K562 (cell line): ENCODE measurements around the gene FAM53B. TPM values are rescaled to one million over a fixed set of nuclear protein-coding genes. Genes with fewer than 3 reads are reported as not detected.

Experiments used
- ATAC-seq: fragments of 200-7000 bp; cut with Tn5 transposase; 3 replicates; pipeline ENCODE4 v1.9.1; 2020; ENCODE audit warnings: moderate library complexity
- BruUV-seq: library from RNA; stranded (reverse); fragments of 400-500 nt; replicated peaks from 2 replicates; lab custom pipeline; 2021; lab: Mats Ljungman, UMichigan
- CTCF ChIA-PET: fragments of 300-600 bp; formaldehyde crosslinking; extraction: SDS; loops from one replicate; lab custom pipeline; 2021; ENCODE audit warnings: low intra/inter-chr PET ratio; lab: Yijun Ruan, JAX
- POLR2A ChIA-PET: fragments of 300-600, 350-650 bp; sonication (Branson Sonifier 250); formaldehyde crosslinking; extraction: SDS; loops from one replicate; lab custom pipeline; 2021; ENCODE audit warnings: antibody characterized with exemption, inconsistent platforms; lab: Yijun Ruan, JAX
- DNase-seq, 4 experiments: peaks; one replicate each; pipeline versions ENCODE4 v3.0.0 to v3.0.0-alpha.2; 2011 to 2018; ENCODE audit warnings: low spot score in 3 of 4, mixed read lengths in 3 of 4; ENCODE audit errors: extremely low read depth in 1 of 4
- FAIRE-seq: peaks from 2 replicates; lab custom pipeline; 2011; peaks lifted over from hg19 to GRCh38; lab: Jason Lieb, UNC
- H2AFZ ChIP-seq: 2 replicates; pipeline ENCODE4 v1.6.0; 2011; ENCODE audit warnings: low read depth, low read length, control low read depth, inconsistent platforms
- H3K27ac ChIP-seq: fragments of 200-600 bp; 3 replicates; pipeline ENCODE4 v1.8.0; 2011; ENCODE audit warnings: low read depth, mild to moderate bottlenecking, control low read depth, inconsistent platforms, low read length, moderate library complexity, mixed read lengths; ENCODE audit errors: extremely low read depth
- H3K27me3 ChIP-seq, 2 experiments: fragments of 300-600 bp in 1 of 2; 2 replicates in 1 of 2; 3 replicates in 1 of 2; pipeline versions ENCODE4 v1.6.0 to v1.8.0; 2011; ENCODE audit warnings: inconsistent platforms in 2 of 2, low read length in 2 of 2, mild to moderate bottlenecking in 1 of 2, mixed read lengths in 1 of 2, moderate library complexity in 1 of 2; ENCODE audit not compliant: control insufficient read depth in 2 of 2, insufficient read depth in 2 of 2
- H3K36me3 ChIP-seq: fragments of 300-600 bp; 3 replicates; pipeline ENCODE4 v1.8.0; 2011; ENCODE audit warnings: mild to moderate bottlenecking, low read length, inconsistent platforms; ENCODE audit not compliant: control insufficient read depth, insufficient read depth
- H3K4me1 ChIP-seq, 2 experiments: fragments of 200-600 bp in 1 of 2; replicated peaks in 1 of 2; 2 replicates in 1 of 2; 3 replicates in 1 of 2; pipeline versions ENCODE4 v1.5.1 to v1.8.0; 2011; ENCODE audit warnings: inconsistent platforms in 2 of 2, low read length in 2 of 2, mild to moderate bottlenecking in 1 of 2, mixed read lengths in 1 of 2, moderate library complexity in 1 of 2; ENCODE audit not compliant: control insufficient read depth in 2 of 2, insufficient read depth in 2 of 2
- H3K4me2 ChIP-seq: 2 replicates; pipeline ENCODE4 v1.6.1; 2011; ENCODE audit warnings: low read length, control low read depth, inconsistent platforms, mixed read lengths; ENCODE audit not compliant: insufficient read depth
- H3K4me3 ChIP-seq: fragments of 200-600 bp; sonication (generic), shearing (Covaris generic); 2 replicates; pipeline ENCODE4 v1.5.1; 2016; ENCODE audit warnings: control low read depth, inconsistent platforms
- H3K79me2 ChIP-seq: fragments of 200-600 bp; 3 replicates; pipeline ENCODE4 v1.8.0; 2011; ENCODE audit warnings: low read length, inconsistent platforms; ENCODE audit not compliant: control insufficient read depth, insufficient read depth
- H3K9ac ChIP-seq, 2 experiments: 2 replicates each; pipeline versions ENCODE4 v1.6.0 to v1.6.1; 2011; ENCODE audit warnings: low read depth in 2 of 2, low read length in 2 of 2, control low read depth in 1 of 2, inconsistent platforms in 1 of 2, mild to moderate bottlenecking in 1 of 2, mixed read lengths in 1 of 2; ENCODE audit not compliant: insufficient read depth in 1 of 2
- H3K9me1 ChIP-seq: one replicate; pipeline ENCODE4 v1.6.0; 2011; ENCODE audit warnings: inconsistent platforms, mild to moderate bottlenecking, low read length, moderate library complexity; ENCODE audit not compliant: control insufficient read depth, insufficient read depth
- H3K9me3 ChIP-seq: replicated peaks from 2 replicates; pipeline ENCODE4 v1.5.1; 2011; ENCODE audit warnings: low read depth, low read length, inconsistent platforms; ENCODE audit not compliant: control insufficient read depth, insufficient read depth
- H4K20me1 ChIP-seq: replicated peaks from 2 replicates; pipeline ENCODE4 v1.6.1; 2011; ENCODE audit warnings: low read length, inconsistent platforms, mixed read lengths; ENCODE audit not compliant: control insufficient read depth, insufficient read depth
- ATF1 ChIP-seq, 2 experiments: fragments of 450-650 bp in 1 of 2; IDR thresholded peaks; 2 replicates each; pipeline ENCODE4 v1.6.1; 2016; ENCODE audit warnings: missing compliant biosample characterization in 1 of 2, missing genetic modification characterization in 1 of 2
- ZC3H8 ChIP-seq: fragments of 450-650 bp; IDR thresholded peaks from 2 replicates; pipeline ENCODE4 v1.6.1; 2017
- ZNF696 ChIP-seq: fragments of 250-450 bp; sonication (Bioruptor Pico); conservative IDR thresholded peaks from 2 replicates; pipeline ENCODE4 v1.4.0; 2020; ENCODE audit warnings: mild to moderate bottlenecking, moderate library complexity
- WGBS: fragments of 100-300 bp; shearing (Covaris generic); methylation state at CpG from one replicate; pipeline ENCODE4 v1.1.6; 2016; ENCODE audit warnings: low coverage, mixed read lengths; ENCODE audit not compliant: insufficient coverage; ENCODE audit errors: missing lambda C conversion rate; 5-methylcytosine and 5-hydroxymethylcytosine counted together
- in situ Hi-C: fragments of 300-500 bp; cut with MboI; formaldehyde crosslinking; loops from 4 replicates; pipeline ENCODE4 v1.15.0; 2018; ENCODE audit warnings: inconsistent platforms, mixed read lengths
- intact Hi-C: fragments of 100-400 bp; cut with micrococcal nuclease; formaldehyde crosslinking; loops from 2 replicates; pipeline ENCODE4 v1.14.2; 2022
- polyA plus RNA-seq, 8 experiments: library from polyadenylated mRNA; depleted of rRNA in 4 of 8; stranded (reverse) in 5 of 8; unstranded in 3 of 8; fragments of >200 nt; fragmentation: Nextera tagmentation in 2 of 8; fragmentation: Illumina TruSeq in 1 of 8; extraction: Ambion mirVana in 2 of 8; extraction: Trizol in 1 of 8; gene quantifications; 2 replicates each; pipeline versions ENCODE4 v1.2.1 to v1.2.3, GENCODE V29; 2011 to 2014; ENCODE audit warnings: inconsistent platforms in 1 of 8, missing spikeins in 1 of 8
- total RNA-seq, 7 experiments: library from RNA; depleted of rRNA in 6 of 7; stranded (reverse); fragments of >200 nt in 6 of 7; fragmentation: Illumina TruSeq in 2 of 7; extraction: Trizol in 2 of 7; gene quantifications; 2 replicates each; pipeline versions ENCODE4 v1.2.1 to v1.2.3, GENCODE V29; 2011 to 2021; ENCODE audit warnings: low replicate concordance in 1 of 7
- TF ChIP-seq, protein P1 (sequence below): fragments of 450-650 bp; formaldehyde crosslinking; conservative IDR thresholded peaks from 2 replicates; pipeline ENCODE4 v1.4.0; 2022; ENCODE audit warnings: mild to moderate bottlenecking, missing genetic modification characterization
- TF ChIP-seq, protein P2 (sequence below): fragments of 250-450 bp; sonication (Bioruptor Pico); IDR thresholded peaks from 2 replicates; pipeline ENCODE4 v1.5.0; 2021
- TF ChIP-seq, protein P3 (sequence below): fragments of 450-650 bp; IDR thresholded peaks from 2 replicates; pipeline ENCODE4 v1.6.1; 2016
- TF ChIP-seq, protein P4 (sequence below): sonication (generic); formaldehyde crosslinking; IDR thresholded peaks from 2 replicates; pipeline ENCODE4 v1.8.1; 2023; ENCODE audit warnings: mild to moderate bottlenecking, missing genetic modification reagents
- TF ChIP-seq, protein P5 (sequence below): fragments of 250-450 bp; sonication (Bioruptor Pico); IDR thresholded peaks from 2 replicates; pipeline ENCODE4 v1.5.0; 2021; ENCODE audit warnings: mild to moderate bottlenecking, borderline replicate concordance

The FAM53B gene
- total and polyA plus RNA-seq, 9 of the 15 experiments (the other 6 are each of a cell fraction or from before 2014, with no cell fraction given), result 0.03 to 16.5 (median 5.0) TPM

DNA sequence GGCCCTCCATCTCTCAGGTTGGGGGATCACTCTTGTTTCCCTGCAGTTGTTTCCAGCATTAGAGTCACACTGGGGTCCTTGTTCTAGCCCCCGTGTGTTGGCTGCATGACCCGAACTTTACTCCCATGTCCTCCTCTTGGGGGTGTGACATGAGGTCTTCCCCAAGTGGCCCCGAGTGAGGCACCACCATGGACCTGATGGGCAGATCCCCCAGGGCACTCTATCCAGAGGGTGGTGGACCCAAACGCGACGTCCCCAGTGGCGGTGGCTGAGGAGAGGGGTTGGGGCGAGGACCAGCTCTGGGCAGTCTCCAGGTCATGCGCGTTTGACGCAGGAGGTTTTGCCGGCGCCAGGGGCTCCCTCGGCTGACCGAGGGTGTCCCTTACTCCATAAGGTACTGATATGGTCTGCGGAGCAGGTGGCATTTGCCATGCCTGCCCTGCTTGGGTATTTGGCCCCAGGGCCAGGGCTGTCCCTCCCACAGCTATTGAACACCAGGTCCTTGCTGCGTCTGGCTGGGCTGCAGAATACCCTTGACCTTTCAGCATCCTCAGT lies 150.7 kb downstream of the FAM53B start (continued):
- TF ChIP-seq, protein P1, sequence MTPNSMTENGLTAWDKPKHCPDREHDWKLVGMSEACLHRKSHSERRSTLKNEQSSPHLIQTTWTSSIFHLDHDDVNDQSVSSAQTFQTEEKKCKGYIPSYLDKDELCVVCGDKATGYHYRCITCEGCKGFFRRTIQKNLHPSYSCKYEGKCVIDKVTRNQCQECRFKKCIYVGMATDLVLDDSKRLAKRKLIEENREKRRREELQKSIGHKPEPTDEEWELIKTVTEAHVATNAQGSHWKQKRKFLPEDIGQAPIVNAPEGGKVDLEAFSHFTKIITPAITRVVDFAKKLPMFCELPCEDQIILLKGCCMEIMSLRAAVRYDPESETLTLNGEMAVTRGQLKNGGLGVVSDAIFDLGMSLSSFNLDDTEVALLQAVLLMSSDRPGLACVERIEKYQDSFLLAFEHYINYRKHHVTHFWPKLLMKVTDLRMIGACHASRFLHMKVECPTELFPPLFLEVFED, result no peak

DNA sequence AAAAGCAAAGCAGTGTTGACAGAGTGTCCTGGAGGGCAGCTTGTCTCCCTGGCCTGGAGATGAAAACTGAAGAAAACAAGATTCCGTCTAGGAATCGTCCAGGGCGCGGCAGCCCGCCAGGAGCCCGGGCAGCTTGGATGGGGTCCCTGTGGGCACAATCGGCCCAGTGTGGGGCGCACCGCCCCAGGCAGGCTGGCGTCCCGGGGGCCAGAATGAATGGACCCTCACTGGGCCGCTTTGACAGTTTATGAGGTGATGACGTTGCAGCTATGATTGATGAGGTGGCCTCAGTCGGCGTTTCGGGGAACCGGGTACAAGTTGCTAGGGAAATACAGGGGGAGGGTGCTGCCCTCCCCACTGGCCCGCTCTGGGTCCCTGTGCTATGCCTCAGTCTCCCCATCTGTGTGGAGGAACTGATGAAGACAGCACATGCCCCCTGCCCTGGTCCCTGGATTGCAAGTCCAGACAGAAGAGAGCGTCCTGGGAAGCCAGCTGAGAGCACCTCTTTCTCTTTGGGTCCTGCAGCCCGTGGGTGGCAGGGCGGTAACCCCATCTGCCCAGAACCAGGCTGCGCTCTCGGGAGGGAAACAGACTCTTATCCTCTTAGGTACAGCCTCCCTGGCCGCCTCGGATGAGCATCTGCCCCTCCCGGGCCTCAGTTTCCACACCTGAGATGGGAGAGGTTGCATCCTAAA lies 151.3 kb downstream of the FAM53B start:
- H3K4me3 ChIP-seq, result no peak overlapping the region
- H4K20me1 ChIP-seq, result peaks cover 20% of the 10 kb centered on the region
- H3K4me1 ChIP-seq, result peaks cover 21 to 50% of the 10 kb centered on the region in 2 experiments
- no peak overlapping the region for H2AFZ ChIP-seq
- FAIRE-seq, result no peak
- no peaks in the 10 kb centered on the region for H3K79me2 ChIP-seq
- H3K27ac ChIP-seq, result no peak overlapping the region
- intact Hi-C loops (no loop called here), in situ Hi-C loops (no loop called here)
- no peak overlapping the region for H3K4me2 ChIP-seq
- H3K9ac ChIP-seq, result no peak overlapping the region
- H3K9me3 ChIP-seq, result no peaks in the 10 kb centered on the region
- no peak for ATAC-seq
- DNase-seq, result no peak
- POLR2A ChIA-PET, result interaction anchor here (0.6 to 1.4 kb wide), 4 partner anchors 9 to 146 kb away, joined by 3 to 8 read pairs (median 4); no protein-coding TSS in a partner anchor
- WGBS, result 16% methylated on average over 21 of the region's 26 CpGs
- H3K36me3 ChIP-seq, result no peaks in the 10 kb centered on the region
- peaks cover 0 to 13% of the 10 kb centered on the region in 2 experiments; a peak in 3 of 5 replicates for H3K27me3 ChIP-seq
- CTCF ChIA-PET, result no interaction called here
- BruUV-seq, result no TSS peak
- peaks cover 5% of the 10 kb centered on the region for H3K9me1 ChIP-seq
- TF ChIP-seq, protein P2, sequence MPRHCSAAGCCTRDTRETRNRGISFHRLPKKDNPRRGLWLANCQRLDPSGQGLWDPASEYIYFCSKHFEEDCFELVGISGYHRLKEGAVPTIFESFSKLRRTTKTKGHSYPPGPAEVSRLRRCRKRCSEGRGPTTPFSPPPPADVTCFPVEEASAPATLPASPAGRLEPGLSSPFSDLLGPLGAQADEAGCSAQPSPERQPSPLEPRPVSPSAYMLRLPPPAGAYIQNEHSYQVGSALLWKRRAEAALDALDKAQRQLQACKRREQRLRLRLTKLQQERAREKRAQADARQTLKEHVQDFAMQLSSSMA (CRISPR knock-in tag), result no peak
- TF ChIP-seq, protein P3, sequence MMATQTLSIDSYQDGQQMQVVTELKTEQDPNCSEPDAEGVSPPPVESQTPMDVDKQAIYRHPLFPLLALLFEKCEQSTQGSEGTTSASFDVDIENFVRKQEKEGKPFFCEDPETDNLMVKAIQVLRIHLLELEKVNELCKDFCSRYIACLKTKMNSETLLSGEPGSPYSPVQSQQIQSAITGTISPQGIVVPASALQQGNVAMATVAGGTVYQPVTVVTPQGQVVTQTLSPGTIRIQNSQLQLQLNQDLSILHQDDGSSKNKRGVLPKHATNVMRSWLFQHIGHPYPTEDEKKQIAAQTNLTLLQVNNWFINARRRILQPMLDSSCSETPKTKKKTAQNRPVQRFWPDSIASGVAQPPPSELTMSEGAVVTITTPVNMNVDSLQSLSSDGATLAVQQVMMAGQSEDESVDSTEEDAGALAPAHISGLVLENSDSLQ, result peak; percentile 73
- TF ChIP-seq ZC3H8 (no peak), ZNF696 (no peak), ATF1 (CRISPR knock-in tag; IDR thresholded peaks at IDR 0.05) (no peak), ATF1 (tag; IDR thresholded peaks at IDR 0.05) (peak; percentile 10; the same call in 1 of the 2 replicates)
- TF ChIP-seq, protein P4, sequence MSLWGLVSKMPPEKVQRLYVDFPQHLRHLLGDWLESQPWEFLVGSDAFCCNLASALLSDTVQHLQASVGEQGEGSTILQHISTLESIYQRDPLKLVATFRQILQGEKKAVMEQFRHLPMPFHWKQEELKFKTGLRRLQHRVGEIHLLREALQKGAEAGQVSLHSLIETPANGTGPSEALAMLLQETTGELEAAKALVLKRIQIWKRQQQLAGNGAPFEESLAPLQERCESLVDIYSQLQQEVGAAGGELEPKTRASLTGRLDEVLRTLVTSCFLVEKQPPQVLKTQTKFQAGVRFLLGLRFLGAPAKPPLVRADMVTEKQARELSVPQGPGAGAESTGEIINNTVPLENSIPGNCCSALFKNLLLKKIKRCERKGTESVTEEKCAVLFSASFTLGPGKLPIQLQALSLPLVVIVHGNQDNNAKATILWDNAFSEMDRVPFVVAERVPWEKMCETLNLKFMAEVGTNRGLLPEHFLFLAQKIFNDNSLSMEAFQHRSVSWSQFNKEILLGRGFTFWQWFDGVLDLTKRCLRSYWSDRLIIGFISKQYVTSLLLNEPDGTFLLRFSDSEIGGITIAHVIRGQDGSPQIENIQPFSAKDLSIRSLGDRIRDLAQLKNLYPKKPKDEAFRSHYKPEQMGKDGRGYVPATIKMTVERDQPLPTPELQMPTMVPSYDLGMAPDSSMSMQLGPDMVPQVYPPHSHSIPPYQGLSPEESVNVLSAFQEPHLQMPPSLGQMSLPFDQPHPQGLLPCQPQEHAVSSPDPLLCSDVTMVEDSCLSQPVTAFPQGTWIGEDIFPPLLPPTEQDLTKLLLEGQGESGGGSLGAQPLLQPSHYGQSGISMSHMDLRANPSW (CRISPR knock-in tag), result no peak
- TF ChIP-seq, protein P5, sequence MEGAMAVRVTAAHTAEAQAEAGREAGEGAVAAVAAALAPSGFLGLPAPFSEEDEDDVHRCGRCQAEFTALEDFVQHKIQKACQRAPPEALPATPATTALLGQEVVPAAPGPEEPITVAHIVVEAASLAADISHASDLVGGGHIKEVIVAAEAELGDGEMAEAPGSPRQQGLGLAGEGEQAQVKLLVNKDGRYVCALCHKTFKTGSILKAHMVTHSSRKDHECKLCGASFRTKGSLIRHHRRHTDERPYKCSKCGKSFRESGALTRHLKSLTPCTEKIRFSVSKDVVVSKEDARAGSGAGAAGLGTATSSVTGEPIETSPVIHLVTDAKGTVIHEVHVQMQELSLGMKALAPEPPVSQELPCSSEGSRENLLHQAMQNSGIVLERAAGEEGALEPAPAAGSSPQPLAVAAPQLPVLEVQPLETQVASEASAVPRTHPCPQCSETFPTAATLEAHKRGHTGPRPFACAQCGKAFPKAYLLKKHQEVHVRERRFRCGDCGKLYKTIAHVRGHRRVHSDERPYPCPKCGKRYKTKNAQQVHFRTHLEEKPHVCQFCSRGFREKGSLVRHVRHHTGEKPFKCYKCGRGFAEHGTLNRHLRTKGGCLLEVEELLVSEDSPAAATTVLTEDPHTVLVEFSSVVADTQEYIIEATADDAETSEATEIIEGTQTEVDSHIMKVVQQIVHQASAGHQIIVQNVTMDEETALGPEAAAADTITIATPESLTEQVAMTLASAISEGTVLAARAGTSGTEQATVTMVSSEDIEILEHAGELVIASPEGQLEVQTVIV (CRISPR knock-in tag), result no peak
